Hepatocyte (in vitro differentiated cells): ENCODE data around the gene ABI1.

ENCODE experiments used
- EZH2 ChIP-seq: fragments of 200-600 bp; sonication (generic); IDR thresholded peaks from 2 replicates; pipeline ENCODE4 v1.6.1; 2016; ENCODE audit warnings: antibody characterized with exemption, mild to moderate bottlenecking, borderline replicate concordance
- TF ChIP-seq, protein P1 (sequence below): fragments of 200-600 bp; sonication (generic); IDR thresholded peaks from 2 replicates; pipeline ENCODE4 v1.5.1; 2016; ENCODE audit warnings: antibody characterized with exemption, mild to moderate bottlenecking; ENCODE audit not compliant: poor library complexity

DNA sequence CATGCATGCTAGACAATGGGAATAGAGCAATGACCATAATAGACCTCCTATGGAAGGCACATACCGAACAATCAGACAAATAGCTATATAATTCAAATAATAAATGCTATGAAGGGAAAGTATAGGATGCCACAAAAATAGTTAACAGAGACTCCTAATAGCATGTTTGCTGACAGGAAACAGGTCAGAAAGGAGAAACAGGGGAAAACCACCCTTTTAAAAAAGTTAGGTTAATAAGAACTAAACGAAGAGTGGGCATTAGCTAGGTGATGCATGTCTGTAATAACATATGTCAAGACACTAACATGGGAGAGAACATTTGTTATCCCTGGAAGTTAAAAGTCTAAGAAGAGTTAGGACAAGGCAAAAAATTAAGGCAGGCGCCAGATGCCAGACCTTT lies 58.9 kb downstream of the ABI1 start:
- TF ChIP-seq, protein P1, sequence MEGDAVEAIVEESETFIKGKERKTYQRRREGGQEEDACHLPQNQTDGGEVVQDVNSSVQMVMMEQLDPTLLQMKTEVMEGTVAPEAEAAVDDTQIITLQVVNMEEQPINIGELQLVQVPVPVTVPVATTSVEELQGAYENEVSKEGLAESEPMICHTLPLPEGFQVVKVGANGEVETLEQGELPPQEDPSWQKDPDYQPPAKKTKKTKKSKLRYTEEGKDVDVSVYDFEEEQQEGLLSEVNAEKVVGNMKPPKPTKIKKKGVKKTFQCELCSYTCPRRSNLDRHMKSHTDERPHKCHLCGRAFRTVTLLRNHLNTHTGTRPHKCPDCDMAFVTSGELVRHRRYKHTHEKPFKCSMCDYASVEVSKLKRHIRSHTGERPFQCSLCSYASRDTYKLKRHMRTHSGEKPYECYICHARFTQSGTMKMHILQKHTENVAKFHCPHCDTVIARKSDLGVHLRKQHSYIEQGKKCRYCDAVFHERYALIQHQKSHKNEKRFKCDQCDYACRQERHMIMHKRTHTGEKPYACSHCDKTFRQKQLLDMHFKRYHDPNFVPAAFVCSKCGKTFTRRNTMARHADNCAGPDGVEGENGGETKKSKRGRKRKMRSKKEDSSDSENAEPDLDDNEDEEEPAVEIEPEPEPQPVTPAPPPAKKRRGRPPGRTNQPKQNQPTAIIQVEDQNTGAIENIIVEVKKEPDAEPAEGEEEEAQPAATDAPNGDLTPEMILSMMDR: no peak
- no peak for TF ChIP-seq EZH2
